Stimulated activated CD4-positive, alpha-beta T cell treated with anti-CD3 and anti-CD28 coated beads, Interleukin-1b, Interleukin-23, amount 100 ng/mL, for 4 hours (primary cell): ENCODE results near the gene SAMHD1.
"Not testable (repeated sequence)": the region's sequence is repeated elsewhere in the genome, so short reads cannot be mapped to it uniquely, and the experiment has no call there.

ENCODE experiments used
- DNase-seq, 2 donors: peaks; one replicate each; pipeline ENCODE4 v3.0.0-alpha.2; 2020; ENCODE audit warnings: low read depth in 2 of 2

Gene SAMHD1

GRCh38 chr20:36951198-36951978 is at the start of gene SAMHD1:
Gene SAMHD1, minus strand, starts transcription at chr20:36951708. Its CDS starts 65 bp downstream, at chr20:36951643.
- DNase-seq, result peak; percentile 76 to 82

- DNase-seq, result not testable (repeated sequence)
These were observed 48.7 kb upstream of the SAMHD1 start for GRCh38 chr20:37000171-37000570.

- no peak for DNase-seq
These were observed 47.1 kb upstream of the SAMHD1 start for GRCh38 chr20:36998652-36999051.

- DNase-seq, result no peak
These were observed 45.6 kb upstream of the SAMHD1 start for GRCh38 chr20:36997121-36997520.

GRCh38 chr20:36994221-36994620 is 42.7 kb upstream of the SAMHD1 start:
- DNase-seq, result not testable (repeated sequence)

GRCh38 chr20:36992802-36993334 is 41.4 kb upstream of the SAMHD1 start:
- DNase-seq, result no peak

- no peak for DNase-seq
These were observed 40.2 kb upstream of the SAMHD1 start for GRCh38 chr20:36991703-36992102.

GRCh38 chr20:36989797-36990196 is 38.3 kb upstream of the SAMHD1 start:
- DNase-seq, result no peak

- no peak for DNase-seq
These were observed 37.0 kb upstream of the SAMHD1 start for GRCh38 chr20:36988494-36988966.

- no peak for DNase-seq
These were observed 32.7 kb upstream of the SAMHD1 start for GRCh38 chr20:36984257-36984638.

- DNase-seq, result peak; percentile 15 to 44
These were observed 23.8 kb upstream of the SAMHD1 start for GRCh38 chr20:36975099-36975818.

- no peak for DNase-seq
These were observed 23.2 kb upstream of the SAMHD1 start for GRCh38 chr20:36974660-36975059.

- DNase-seq, result no peak
These were observed 19.6 kb upstream of the SAMHD1 start for GRCh38 chr20:36971103-36971502.

- peak in 1 of 2 donors; percentile 16 for DNase-seq
These were observed 18.1 kb upstream of the SAMHD1 start for GRCh38 chr20:36969478-36970186.

- DNase-seq, result no peak
These were observed 17.5 kb upstream of the SAMHD1 start for GRCh38 chr20:36969051-36969450.

- no peak for DNase-seq
These were observed 16.1 kb upstream of the SAMHD1 start for GRCh38 chr20:36967636-36968035.

GRCh38 chr20:36966965-36967364 is 15.5 kb upstream of the SAMHD1 start:
- DNase-seq, result not testable (repeated sequence)

- not testable (repeated sequence) for DNase-seq
These were observed 10.9 kb upstream of the SAMHD1 start for GRCh38 chr20:36962354-36962941.

- DNase-seq, result no peak
These were observed 7.7 kb upstream of the SAMHD1 start for GRCh38 chr20:36959242-36959641.

- no peak for DNase-seq
These were observed 6.6 kb upstream of the SAMHD1 start for GRCh38 chr20:36957875-36958667.

GRCh38 chr20:36956674-36957073 is 5.2 kb upstream of the SAMHD1 start:
- DNase-seq, result no peak
